ENCODE measurements around the gene TNFSF13.
A peak's percentile ranks its signal among the peaks of the same experiment; 100 is the strongest.

TNFSF13 gene

DNA sequence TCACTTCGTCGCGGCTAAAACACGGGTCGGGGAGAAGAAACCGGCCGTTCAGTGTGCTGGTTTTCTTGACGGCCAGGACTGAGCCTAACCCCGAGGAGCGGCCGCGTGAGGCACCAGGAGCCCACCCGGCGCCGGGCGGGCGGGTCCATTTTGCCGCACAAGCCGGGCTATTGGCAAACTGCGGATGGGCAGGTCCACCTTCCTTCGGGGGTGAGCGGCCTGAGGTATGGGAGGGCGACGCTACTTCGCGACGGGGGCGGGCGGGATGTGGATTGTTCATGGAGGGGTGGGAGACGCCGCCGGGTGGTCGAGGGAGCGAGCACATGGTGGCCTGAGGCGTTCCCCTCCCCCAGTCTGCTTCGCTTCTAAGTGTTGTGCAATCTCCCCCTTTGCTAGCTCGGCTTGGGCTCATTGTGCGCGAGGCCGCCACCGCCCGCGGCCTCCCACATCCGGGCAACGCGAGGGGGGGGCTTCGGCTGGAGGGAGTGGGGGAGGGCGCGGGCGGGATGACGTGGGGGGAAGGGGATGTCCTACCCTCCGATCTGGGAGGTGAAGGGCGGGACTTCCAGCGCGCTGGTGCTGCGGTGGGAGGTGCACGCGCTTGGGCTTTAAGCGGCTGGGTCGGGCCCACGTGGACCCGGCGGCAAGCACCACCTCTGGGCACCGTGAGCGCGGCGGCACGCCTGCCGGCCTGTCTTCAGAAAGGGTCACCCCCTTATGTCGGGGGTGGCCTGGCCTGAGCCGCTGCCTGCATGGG, 15.0 kb downstream of the TNFSF13 start:
- no peaks in the 10 kb centered on the region for H3K27me3 ChIP-seq (replicated peaks; ENCODE audit: control insufficient read depth, insufficient read depth, low read length)
- TF ChIP-seq CTCF (IDR thresholded peaks at IDR 0.05; ENCODE audit: insufficient read depth, low read length, poor library complexity, severe bottlenecking), result no peak
- H3K4me3 ChIP-seq (replicated peaks; ENCODE audit: low read depth, low read length), result peak overlapping the region; percentile 95
- H3K36me3 ChIP-seq (ENCODE audit: control insufficient read depth, insufficient read depth, low read length), result peaks cover 38% of the 10 kb centered on the region
- peak; percentile 94 for DNase-seq (ENCODE audit: extremely low read depth, insufficient read length)

DNA sequence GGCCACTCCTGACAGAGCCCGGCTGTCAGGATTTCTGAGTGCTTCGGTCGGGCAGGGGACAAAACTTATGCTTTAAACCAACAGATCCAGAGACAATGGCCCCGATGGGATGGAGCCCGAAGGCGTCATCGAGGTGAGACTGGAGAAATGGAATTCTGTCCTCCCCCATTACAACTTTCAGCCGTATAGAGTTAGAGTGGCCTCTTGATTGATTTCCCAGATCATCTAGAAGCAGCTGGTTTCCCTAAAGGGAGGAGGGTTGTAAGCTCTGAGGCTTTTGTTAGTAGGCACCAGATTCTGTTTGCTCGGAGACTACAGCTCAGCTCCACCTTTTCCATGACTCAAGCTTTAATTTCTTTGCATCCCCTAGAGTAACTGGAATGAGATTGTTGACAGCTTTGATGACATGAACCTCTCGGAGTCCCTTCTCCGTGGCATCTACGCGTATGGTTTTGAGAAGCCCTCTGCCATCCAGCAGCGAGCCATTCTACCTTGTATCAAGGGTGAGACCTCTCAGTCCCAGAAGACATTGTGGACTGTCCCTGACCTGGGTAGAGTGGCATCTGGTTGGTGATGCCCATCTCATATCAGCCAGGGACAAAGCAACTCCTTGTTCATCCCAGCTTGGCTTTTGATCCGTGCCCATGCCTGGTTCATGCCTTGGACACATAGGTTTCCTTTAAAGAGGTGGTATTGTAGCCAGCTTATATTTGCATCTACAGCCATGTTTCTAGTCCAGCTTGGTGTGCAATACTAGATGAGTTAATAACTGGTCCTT, 15.8 kb downstream of the TNFSF13 start:
- no peaks in the 10 kb centered on the region for H3K27me3 ChIP-seq (replicated peaks; ENCODE audit: control insufficient read depth, insufficient read depth, low read length)
- TF ChIP-seq CTCF (IDR thresholded peaks at IDR 0.05; ENCODE audit: insufficient read depth, low read length, poor library complexity, severe bottlenecking), result no peak
- H3K36me3 ChIP-seq (ENCODE audit: control insufficient read depth, insufficient read depth, low read length), result peaks cover 39% of the 10 kb centered on the region
- peak overlapping the region; percentile 95 for H3K4me3 ChIP-seq (replicated peaks; ENCODE audit: low read depth, low read length)
- no peak for DNase-seq (ENCODE audit: extremely low read depth, insufficient read length)

GRCh38 chr17:7575481-7575883, 16.9 kb downstream of the TNFSF13 start:
- H3K4me3 ChIP-seq (replicated peaks; ENCODE audit: low read depth, low read length), result peak overlapping the region; percentile 27
- no peak for TF ChIP-seq CTCF (IDR thresholded peaks at IDR 0.05; ENCODE audit: insufficient read depth, low read length, poor library complexity, severe bottlenecking)
- peaks cover 39% of the 10 kb centered on the region for H3K36me3 ChIP-seq (ENCODE audit: control insufficient read depth, insufficient read depth, low read length)
- H3K27me3 ChIP-seq (replicated peaks; ENCODE audit: control insufficient read depth, insufficient read depth, low read length), result no peaks in the 10 kb centered on the region
- DNase-seq (ENCODE audit: extremely low read depth, insufficient read length), result no peak

DNA sequence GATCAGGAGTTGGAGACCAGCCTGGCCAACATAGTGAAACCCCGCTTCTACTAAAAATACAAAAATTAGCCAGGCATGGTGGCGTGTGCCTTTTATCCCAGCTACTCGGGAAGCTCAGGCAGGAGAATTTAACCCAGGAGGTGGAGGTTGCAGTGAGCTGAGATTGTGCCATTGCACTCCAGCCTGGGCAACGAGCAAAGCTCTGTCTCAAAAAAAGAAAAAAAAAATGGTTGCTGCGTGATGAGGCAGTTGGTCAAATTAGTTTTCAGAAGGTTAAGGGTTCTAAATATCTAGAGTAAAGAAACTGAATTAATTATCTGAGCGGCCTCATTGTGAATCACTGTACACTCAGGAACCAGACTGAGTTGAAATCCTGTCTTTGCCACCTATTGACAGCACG, 17.4 kb downstream of the TNFSF13 start:
- peaks cover 40% of the 10 kb centered on the region for H3K36me3 ChIP-seq (ENCODE audit: control insufficient read depth, insufficient read depth, low read length)

DNA sequence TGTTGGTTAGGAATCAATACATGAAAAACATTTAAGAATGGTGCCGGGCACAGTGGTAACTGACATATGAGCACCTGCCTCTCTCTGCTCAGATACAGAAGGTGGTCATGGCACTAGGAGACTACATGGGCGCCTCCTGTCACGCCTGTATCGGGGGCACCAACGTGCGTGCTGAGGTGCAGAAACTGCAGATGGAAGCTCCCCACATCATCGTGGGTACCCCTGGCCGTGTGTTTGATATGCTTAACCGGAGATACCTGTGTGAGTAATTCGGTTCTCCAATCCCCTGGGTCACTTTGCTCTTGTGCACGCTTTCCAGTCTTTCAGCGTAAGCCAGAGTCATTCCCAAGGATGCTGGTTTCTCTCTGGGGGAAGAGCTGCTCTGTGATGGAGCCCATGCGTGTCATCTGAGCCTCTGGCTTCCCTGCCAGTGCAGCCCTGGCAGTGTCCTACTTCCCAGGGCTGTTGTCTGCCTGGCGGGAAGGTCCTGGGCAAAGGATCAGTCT, 17.9 kb downstream of the TNFSF13 start:
- Histone ChIP-seq H3K4me3 (replicated peaks; ENCODE audit: low read depth, low read length) (no peak overlapping the region), H3K36me3 (ENCODE audit: control insufficient read depth, insufficient read depth, low read length) (peaks cover 36% of the 10 kb centered on the region), H3K27me3 (replicated peaks; ENCODE audit: control insufficient read depth, insufficient read depth, low read length) (no peaks in the 10 kb centered on the region)
- TF ChIP-seq CTCF (IDR thresholded peaks at IDR 0.05; ENCODE audit: insufficient read depth, low read length, poor library complexity, severe bottlenecking), result no peak
- no peak for DNase-seq (ENCODE audit: extremely low read depth, insufficient read length)

More for the DNA sequence above, 17.4 kb downstream of the TNFSF13 start:
- H3K4me3 ChIP-seq (replicated peaks; ENCODE audit: low read depth, low read length), result no peak overlapping the region
- DNase-seq (ENCODE audit: extremely low read depth, insufficient read length), result no peak
- no peaks in the 10 kb centered on the region for H3K27me3 ChIP-seq (replicated peaks; ENCODE audit: control insufficient read depth, insufficient read depth, low read length)
- TF ChIP-seq CTCF (IDR thresholded peaks at IDR 0.05; ENCODE audit: insufficient read depth, low read length, poor library complexity, severe bottlenecking), result no peak

Data from GM06990 (cell line).